PFSK-1 (cell line): ENCODE results near the gene MARCHF10.

Experiments
- FOXP2 ChIP-seq: optimal IDR thresholded peaks from 2 replicates; pipeline ENCODE3; 2011; ENCODE audit warnings: borderline replicate concordance, control low read depth, inconsistent platforms; ENCODE audit not compliant: insufficient read depth; ENCODE audit errors: extremely low read length, extremely low read depth
- POLR2AphosphoS5 ChIP-seq: IDR thresholded peaks from 2 replicates; pipeline ENCODE4 v1.6.1; 2012; ENCODE audit warnings: low read depth, mild to moderate bottlenecking, control low read depth, low read length, moderate library complexity
- REST ChIP-seq, 2 experiments: IDR thresholded peaks; 2 replicates each; pipeline versions ENCODE4 v1.6.1 to v1.8.0; 2011 to 2012; ENCODE audit warnings: low read depth in 2 of 2, low read length in 2 of 2, control low read depth in 1 of 2, inconsistent platforms in 1 of 2, mild to moderate bottlenecking in 1 of 2, moderate library complexity in 1 of 2; ENCODE audit not compliant: insufficient read depth in 1 of 2
- SIN3A ChIP-seq: IDR thresholded peaks from 2 replicates; pipeline ENCODE4 v1.6.1; 2012; ENCODE audit warnings: mild to moderate bottlenecking, low read length, moderate library complexity, borderline replicate concordance; ENCODE audit not compliant: insufficient read depth
- TAF1 ChIP-seq: IDR thresholded peaks from 2 replicates; pipeline ENCODE4 v1.6.1; 2012; ENCODE audit warnings: low read length, control low read depth, borderline replicate concordance; ENCODE audit not compliant: insufficient read depth

MARCHF10 gene

DNA sequence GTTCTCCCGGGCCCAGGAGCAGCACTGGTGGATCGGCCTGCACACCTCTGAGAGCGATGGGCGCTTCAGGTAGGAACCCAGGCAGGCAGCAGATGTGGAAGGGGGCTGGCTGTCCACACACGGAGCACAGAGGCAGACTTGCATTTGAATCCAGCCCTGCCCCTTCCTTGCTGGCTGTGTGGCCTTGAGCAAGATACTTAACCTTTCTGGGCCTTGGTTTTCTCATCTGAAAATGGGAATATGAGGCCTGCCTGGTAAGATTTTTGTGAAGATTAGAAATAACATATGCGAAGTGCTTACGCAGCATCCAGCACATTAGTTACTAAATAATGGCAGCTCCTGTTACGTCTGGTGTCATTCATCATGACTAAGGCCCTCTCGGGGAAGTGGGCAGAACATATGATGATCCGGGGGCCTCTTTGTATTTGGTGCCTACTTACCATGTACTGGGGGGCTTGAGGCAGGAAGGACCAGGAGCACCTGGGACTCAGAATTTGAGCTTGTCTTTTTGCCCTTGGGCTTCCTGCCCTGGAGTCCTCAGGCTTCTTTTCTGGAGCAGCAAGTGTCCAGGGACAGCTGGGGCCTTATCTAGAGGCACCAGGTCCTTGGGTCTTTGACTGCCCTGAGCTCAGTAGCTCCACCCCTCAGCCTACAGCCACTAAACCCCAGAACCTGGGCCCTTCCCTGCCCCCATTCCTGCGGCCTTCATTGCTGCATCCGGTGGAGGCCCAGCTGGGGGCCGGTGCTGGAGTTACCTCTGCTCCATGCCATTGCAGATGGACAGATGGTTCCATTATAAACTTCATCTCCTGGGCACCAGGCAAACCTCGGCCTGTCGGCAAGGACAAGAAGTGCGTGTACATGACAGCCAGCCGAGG lies 126.8 kb downstream of the MARCHF10 start:
- TF ChIP-seq FOXP2, result no peak
- no peak for TF ChIP-seq SIN3A
- TF ChIP-seq POLR2AphosphoS5, result no peak
- no peak for TF ChIP-seq REST (IDR thresholded peaks at IDR 0.05; ENCODE audit: insufficient read depth in 1 of 2, low read depth in 2 of 2, low read length in 2 of 2)
- no peak for TF ChIP-seq TAF1

- TF ChIP-seq POLR2AphosphoS5 (no peak), TAF1 (no peak), REST (IDR thresholded peaks at IDR 0.05; ENCODE audit: insufficient read depth in 1 of 2, low read depth in 2 of 2, low read length in 2 of 2) (no peak), FOXP2 (no peak), SIN3A (no peak)
Observed at GRCh38 chr17:62680541-62681052, 127.5 kb downstream of the MARCHF10 start.

- TF ChIP-seq POLR2AphosphoS5 (no peak), FOXP2 (no peak), SIN3A (no peak), REST (IDR thresholded peaks at IDR 0.05; ENCODE audit: insufficient read depth in 1 of 2, low read depth in 2 of 2, low read length in 2 of 2) (no peak), TAF1 (no peak)
Observed at GRCh38 chr17:62679866-62680377, 128.2 kb downstream of the MARCHF10 start.

DNA sequence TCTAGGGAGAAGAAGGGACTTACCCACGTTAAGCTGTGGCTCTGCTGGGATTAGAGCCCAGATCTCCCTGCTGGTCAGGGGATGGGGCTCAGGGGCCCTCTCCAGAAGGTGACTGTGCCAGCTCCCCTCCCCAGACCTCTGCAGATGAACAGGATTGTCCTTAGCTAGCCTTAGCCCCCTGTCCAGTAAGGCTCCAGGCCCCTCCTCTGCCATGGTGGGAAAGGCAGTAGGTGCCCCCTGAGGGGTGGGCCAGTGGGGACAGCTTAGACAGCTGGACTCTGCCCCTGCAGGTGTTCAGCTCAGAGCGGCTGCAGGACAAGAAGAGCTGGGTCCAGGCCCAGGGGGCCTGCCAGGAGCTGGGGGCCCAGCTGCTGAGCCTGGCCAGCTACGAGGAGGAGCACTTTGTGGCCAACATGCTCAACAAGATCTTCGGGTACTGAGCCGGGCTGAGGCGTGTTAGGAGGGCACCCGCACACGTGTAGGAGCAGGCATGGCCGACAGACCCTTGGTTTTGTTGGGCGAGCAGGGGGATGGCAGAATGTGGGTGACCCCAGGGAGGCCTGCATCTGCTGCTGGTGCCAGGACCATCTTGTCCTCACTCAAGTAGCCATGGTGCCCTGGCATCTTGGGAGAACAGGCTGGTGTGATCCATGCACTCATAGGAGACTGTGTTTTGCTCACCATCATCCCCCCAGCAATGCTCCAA lies 129.7 kb downstream of the MARCHF10 start:
- TF ChIP-seq SIN3A (no peak), REST (IDR thresholded peaks at IDR 0.05; ENCODE audit: insufficient read depth in 1 of 2, low read depth in 2 of 2, low read length in 2 of 2) (no peak), TAF1 (no peak), FOXP2 (no peak), POLR2AphosphoS5 (no peak)
